GM23338 (cell line): ENCODE measurements around the gene TAF3. TPM values are rescaled to one million over a fixed set of nuclear protein-coding genes. Genes with fewer than 3 reads are reported as not detected.
A peak's percentile ranks its signal among the peaks of the same experiment; 100 is the strongest.

Source experiments
- ATAC-seq: fragments of 200-7000 bp; cut with Tn5 transposase; 3 replicates; pipeline ENCODE4 v1.9.1; 2020
- DNase-seq: peaks from one replicate; pipeline ENCODE4 v3.0.0-alpha.2; 2015; ENCODE audit warnings: low spot score
- H2AFZ ChIP-seq: fragments of 200-600 bp; sonication (generic); 2 replicates; pipeline ENCODE4 v1.8.0; 2016; ENCODE audit warnings: antibody characterized with exemption, mild to moderate bottlenecking, moderate library complexity
- H3F3A ChIP-seq: fragments of 200-600 bp; sonication (generic); replicated peaks from 2 replicates; pipeline ENCODE4 v1.8.0; 2017; ENCODE audit warnings: antibody characterized with exemption, mixed run types, low read depth
- H3K27ac ChIP-seq: fragments of 200-600 bp; sonication (generic); 2 replicates; pipeline ENCODE4 v1.6.1; 2016; ENCODE audit warnings: low read depth
- H3K27me3 ChIP-seq: fragments of 200-600 bp; sonication (generic); 2 replicates; pipeline ENCODE4 v1.8.0; 2016; ENCODE audit warnings: mild to moderate bottlenecking, mixed run types, moderate library complexity; ENCODE audit not compliant: insufficient read depth
- H3K36me3 ChIP-seq: fragments of 200-600 bp; sonication (generic); 2 replicates; pipeline ENCODE4 v1.8.0; 2016; ENCODE audit warnings: mild to moderate bottlenecking; ENCODE audit not compliant: insufficient read depth
- H3K4me1 ChIP-seq: fragments of 200-600 bp; sonication (generic); 2 replicates; pipeline ENCODE4 v1.8.0; 2016; ENCODE audit warnings: mild to moderate bottlenecking, moderate library complexity; ENCODE audit not compliant: insufficient read depth
- H3K4me2 ChIP-seq: fragments of 200-600 bp; sonication (generic); 2 replicates; pipeline ENCODE4 v1.7.1; 2017; ENCODE audit warnings: mixed run types
- H3K4me3 ChIP-seq: fragments of 200-600 bp; sonication (generic); 2 replicates; pipeline ENCODE4 v1.6.1; 2016; ENCODE audit warnings: mixed run types
- H3K79me2 ChIP-seq: fragments of 200-600 bp; sonication (generic); replicated peaks from 2 replicates; pipeline ENCODE4 v1.8.0; 2017; ENCODE audit warnings: mild to moderate bottlenecking; ENCODE audit not compliant: insufficient read depth
- H3K9me2 ChIP-seq: fragments of 200-600 bp; sonication (generic); 2 replicates; pipeline ENCODE4 v1.8.0; 2017; ENCODE audit not compliant: insufficient read depth
- H4K20me1 ChIP-seq: fragments of 200-600 bp; sonication (generic); replicated peaks from 2 replicates; pipeline ENCODE4 v1.8.0; 2017; ENCODE audit warnings: mild to moderate bottlenecking; ENCODE audit not compliant: insufficient read depth
- H3K27ac Mint-ChIP-seq: 2 replicates; pipeline ENCODE4 v1.8.0; 2020; ENCODE audit warnings: inconsistent platforms, mild to moderate bottlenecking, moderate library complexity, mixed read lengths
- H3K27me3 Mint-ChIP-seq: 3 replicates; pipeline ENCODE4 v1.8.0; 2022; ENCODE audit warnings: low read depth, mild to moderate bottlenecking, moderate library complexity, mixed read lengths, inconsistent platforms; ENCODE audit not compliant: insufficient read depth, poor library complexity
- H3K36me3 Mint-ChIP-seq: 3 replicates; pipeline ENCODE4 v1.8.0; 2021; ENCODE audit warnings: low read depth, mild to moderate bottlenecking, inconsistent platforms, moderate library complexity, mixed read lengths
- H3K4me1 Mint-ChIP-seq: 3 replicates; pipeline ENCODE4 v1.8.0; 2020; ENCODE audit warnings: mild to moderate bottlenecking, inconsistent platforms, mixed read lengths
- H3K4me3 Mint-ChIP-seq: 3 replicates; pipeline ENCODE4 v1.8.0; 2021; ENCODE audit warnings: moderate library complexity, mild to moderate bottlenecking, inconsistent platforms, mixed read lengths
- H3K9me3 Mint-ChIP-seq: 3 replicates; pipeline ENCODE4 v1.8.0; 2020; ENCODE audit warnings: moderate library complexity, mild to moderate bottlenecking, inconsistent platforms, mixed read lengths
- CREB1 ChIP-seq: fragments of 250-450 bp; sonication (Bioruptor Pico); IDR thresholded peaks from 2 replicates; pipeline ENCODE4 v1.5.0; 2020; ENCODE audit warnings: low read depth, mild to moderate bottlenecking, moderate library complexity
- CTCF ChIP-seq, 2 experiments: fragments of 200-600 bp in 1 of 2; sonication (generic) in 1 of 2; conservative IDR thresholded peaks; 2 replicates each; pipeline versions ENCODE4 v1.5.1 to v1.6.1; 2016 to 2017; ENCODE audit warnings: antibody characterized with exemption in 2 of 2, low read depth in 2 of 2, mild to moderate bottlenecking in 2 of 2, moderate library complexity in 1 of 2
- EZH2 ChIP-seq: fragments of 200-600 bp; sonication (generic); IDR thresholded peaks from one replicate; pipeline ENCODE4 v1.8.0; 2017; ENCODE audit warnings: antibody characterized with exemption, mild to moderate bottlenecking, low read depth; ENCODE audit not compliant: unreplicated experiment
- EZH2phosphoT487 ChIP-seq: fragments of 200-600 bp; sonication (generic); IDR thresholded peaks from one replicate; pipeline ENCODE4 v1.8.1; 2018; ENCODE audit warnings: antibody characterized with exemption; ENCODE audit not compliant: unreplicated experiment
- JUNB ChIP-seq: IDR thresholded peaks from one replicate; pipeline ENCODE4 v1.6.1; 2016; ENCODE audit warnings: antibody characterized with exemption; ENCODE audit not compliant: unreplicated experiment
- NANOG ChIP-seq: IDR thresholded peaks from 2 replicates; pipeline ENCODE4 v1.6.1; 2016; ENCODE audit warnings: antibody characterized with exemption, borderline replicate concordance
- POLR2AphosphoS5 ChIP-seq: IDR thresholded peaks from 2 replicates; pipeline ENCODE4 v1.6.1; 2016; ENCODE audit warnings: antibody characterized with exemption, low read depth
- STAT1 ChIP-seq: IDR thresholded peaks from one replicate; pipeline ENCODE4 v1.6.1; 2016; ENCODE audit warnings: antibody characterized with exemption; ENCODE audit not compliant: unreplicated experiment
- ZNF114 ChIP-seq: fragments of 250-450 bp; sonication (Bioruptor Pico); IDR thresholded peaks from 2 replicates; pipeline ENCODE4 v1.5.0; 2020; ENCODE audit warnings: mild to moderate bottlenecking, moderate library complexity
- ZNF331 ChIP-seq: fragments of 250-450 bp; sonication (Bioruptor Pico); IDR thresholded peaks from 2 replicates; pipeline ENCODE4 v1.5.0; 2020; ENCODE audit warnings: low read depth, mild to moderate bottlenecking, moderate library complexity
- ZNF462 ChIP-seq: fragments of 250-450 bp; sonication (Bioruptor Pico); IDR thresholded peaks from 2 replicates; pipeline ENCODE4 v1.5.0; 2020; ENCODE audit warnings: mild to moderate bottlenecking, moderate library complexity
- long read RNA-seq: library from polyadenylated mRNA; unstranded; transcript quantifications from one replicate; pipeline ENCODE4 v2.0.0, GENCODE V29; 2020; ENCODE audit not compliant: unreplicated experiment
- polyA plus RNA-seq: library from polyadenylated mRNA; unstranded; fragments of >200 nt; fragmentation: Nextera tagmentation; extraction: Ambion mirVana; gene quantifications from 2 replicates; pipeline ENCODE4 v1.2.1, GENCODE V29; 2016
- total RNA-seq: library from RNA; depleted of rRNA; stranded (reverse); fragments of >200 nt; shearing (Covaris generic); gene quantifications from 2 replicates; pipeline ENCODE4 v1.2.3, GENCODE V29; 2014; rRNA removed
- TF ChIP-seq, protein P1 (sequence below): IDR thresholded peaks from one replicate; pipeline ENCODE4 v1.6.1; 2018; ENCODE audit warnings: antibody characterized with exemption; ENCODE audit not compliant: unreplicated experiment
- TF ChIP-seq, protein P2 (sequence below): IDR thresholded peaks from 2 replicates; pipeline ENCODE4 v1.6.1; 2016; ENCODE audit warnings: antibody characterized with exemption

The TAF3 gene
- total RNA-seq (5.6 and 6.4 TPM in 2 replicates), polyA plus RNA-seq (12.3 and 15.2 TPM in 2 replicates)
- long read RNA-seq, partial matches to known transcripts: 3 of 4 reads
- long read RNA-seq, other reads (novel, unspliced or antisense): 1 of 4 reads

DNA sequence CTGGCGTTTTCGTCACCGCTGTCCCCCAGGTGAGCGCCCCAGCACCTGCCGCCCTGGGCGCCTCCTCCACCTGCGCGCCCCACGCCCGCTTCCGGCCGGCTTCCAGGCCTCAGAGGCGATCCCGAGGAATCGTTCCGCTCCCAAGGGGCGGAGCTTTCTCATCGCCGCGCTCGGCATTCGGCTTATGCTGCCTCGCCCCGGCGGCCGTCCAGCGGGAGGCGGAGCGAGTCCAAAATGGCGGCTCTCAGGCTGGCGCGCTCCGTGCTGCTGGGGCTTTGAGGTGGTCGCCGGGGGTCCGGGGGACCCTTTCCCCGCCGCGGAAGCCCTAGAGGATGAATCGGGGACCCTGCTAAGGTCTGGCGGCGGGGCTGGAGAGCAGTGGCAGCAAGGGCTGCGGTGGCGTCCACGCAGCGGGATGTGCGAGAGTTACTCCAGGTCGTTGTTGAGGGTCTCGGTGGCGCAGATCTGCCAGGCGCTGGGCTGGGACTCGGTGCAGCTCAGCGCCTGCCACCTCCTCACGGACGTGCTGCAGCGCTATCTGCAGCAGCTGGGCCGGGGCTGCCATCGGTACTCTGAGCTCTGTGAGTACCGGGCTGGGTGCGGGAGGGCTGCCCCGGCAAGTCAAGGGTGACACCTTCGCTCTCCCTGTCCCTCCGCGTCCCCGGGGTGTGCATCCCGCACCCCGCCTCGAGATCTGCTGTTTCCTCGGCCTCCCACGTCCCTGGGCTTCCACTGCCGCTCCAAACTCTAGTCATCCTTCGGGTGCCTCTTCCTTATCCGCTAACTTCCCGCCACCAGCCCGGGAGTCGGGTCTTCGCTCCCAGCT lies at the start of gene TAF3:
Gene TAF3 (plus strand): TSS at position 211 of the 826 bp plus-strand sequence. CDS start 205 bp downstream, at position 416.
- peaks cover 49% of the 10 kb centered on the region for H3K79me2 ChIP-seq
- Mint-ChIP-seq H3K4me1 (peaks cover 16% of the 10 kb centered on the region), H3K36me3 (peaks cover 4% of the 10 kb centered on the region; the same call in 1 of the 3 replicates), H3K27me3 (peaks cover 12% of the 10 kb centered on the region), H3K9me3 (no peaks in the 10 kb centered on the region), H3K4me3 (peak within 1 kb of the TSS; percentile 92), H3K27ac (peak within 1 kb of the TSS; percentile 96)
- H3F3A ChIP-seq: no peaks in the 10 kb centered on the region
- peak; percentile 99 for DNase-seq
- H3K27ac ChIP-seq: peak within 1 kb of the TSS; percentile 53; the same call in 1 of the 2 replicates
- peak within 1 kb of the TSS; percentile 91 for H2AFZ ChIP-seq
- H4K20me1 ChIP-seq: peaks cover 17% of the 10 kb centered on the region
- no peaks in the 10 kb centered on the region for H3K36me3 ChIP-seq
- no peaks in the 10 kb centered on the region for H3K9me2 ChIP-seq
- H3K4me2 ChIP-seq: peak within 1 kb of the TSS; percentile 97
- H3K4me3 ChIP-seq: peak within 1 kb of the TSS; percentile 76
- no peaks in the 10 kb centered on the region for H3K27me3 ChIP-seq
- TF ChIP-seq ZNF114 (CRISPR knock-in tag) (no peak), EZH2 (no peak), EZH2phosphoT487 (no peak), ZNF462 (CRISPR knock-in tag) (no peak), POLR2AphosphoS5 (peak; percentile 97), NANOG (no peak), ZNF331 (no peak), JUNB (no peak), STAT1 (no peak), CREB1 (peak; percentile 50; the same call in 1 of the 2 replicates), CTCF (conservative IDR thresholded peaks at IDR 0.05; ENCODE audit: low read depth in 2 of 2) (no peak)
- TF ChIP-seq, protein P1, sequence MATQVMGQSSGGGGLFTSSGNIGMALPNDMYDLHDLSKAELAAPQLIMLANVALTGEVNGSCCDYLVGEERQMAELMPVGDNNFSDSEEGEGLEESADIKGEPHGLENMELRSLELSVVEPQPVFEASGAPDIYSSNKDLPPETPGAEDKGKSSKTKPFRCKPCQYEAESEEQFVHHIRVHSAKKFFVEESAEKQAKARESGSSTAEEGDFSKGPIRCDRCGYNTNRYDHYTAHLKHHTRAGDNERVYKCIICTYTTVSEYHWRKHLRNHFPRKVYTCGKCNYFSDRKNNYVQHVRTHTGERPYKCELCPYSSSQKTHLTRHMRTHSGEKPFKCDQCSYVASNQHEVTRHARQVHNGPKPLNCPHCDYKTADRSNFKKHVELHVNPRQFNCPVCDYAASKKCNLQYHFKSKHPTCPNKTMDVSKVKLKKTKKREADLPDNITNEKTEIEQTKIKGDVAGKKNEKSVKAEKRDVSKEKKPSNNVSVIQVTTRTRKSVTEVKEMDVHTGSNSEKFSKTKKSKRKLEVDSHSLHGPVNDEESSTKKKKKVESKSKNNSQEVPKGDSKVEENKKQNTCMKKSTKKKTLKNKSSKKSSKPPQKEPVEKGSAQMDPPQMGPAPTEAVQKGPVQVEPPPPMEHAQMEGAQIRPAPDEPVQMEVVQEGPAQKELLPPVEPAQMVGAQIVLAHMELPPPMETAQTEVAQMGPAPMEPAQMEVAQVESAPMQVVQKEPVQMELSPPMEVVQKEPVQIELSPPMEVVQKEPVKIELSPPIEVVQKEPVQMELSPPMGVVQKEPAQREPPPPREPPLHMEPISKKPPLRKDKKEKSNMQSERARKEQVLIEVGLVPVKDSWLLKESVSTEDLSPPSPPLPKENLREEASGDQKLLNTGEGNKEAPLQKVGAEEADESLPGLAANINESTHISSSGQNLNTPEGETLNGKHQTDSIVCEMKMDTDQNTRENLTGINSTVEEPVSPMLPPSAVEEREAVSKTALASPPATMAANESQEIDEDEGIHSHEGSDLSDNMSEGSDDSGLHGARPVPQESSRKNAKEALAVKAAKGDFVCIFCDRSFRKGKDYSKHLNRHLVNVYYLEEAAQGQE: no peak
- TF ChIP-seq, protein P2, sequence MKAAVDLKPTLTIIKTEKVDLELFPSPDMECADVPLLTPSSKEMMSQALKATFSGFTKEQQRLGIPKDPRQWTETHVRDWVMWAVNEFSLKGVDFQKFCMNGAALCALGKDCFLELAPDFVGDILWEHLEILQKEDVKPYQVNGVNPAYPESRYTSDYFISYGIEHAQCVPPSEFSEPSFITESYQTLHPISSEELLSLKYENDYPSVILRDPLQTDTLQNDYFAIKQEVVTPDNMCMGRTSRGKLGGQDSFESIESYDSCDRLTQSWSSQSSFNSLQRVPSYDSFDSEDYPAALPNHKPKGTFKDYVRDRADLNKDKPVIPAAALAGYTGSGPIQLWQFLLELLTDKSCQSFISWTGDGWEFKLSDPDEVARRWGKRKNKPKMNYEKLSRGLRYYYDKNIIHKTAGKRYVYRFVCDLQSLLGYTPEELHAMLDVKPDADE: peak; percentile 94
- H3K4me1 ChIP-seq: peaks cover 14% of the 10 kb centered on the region; the same call in 1 of the 2 replicates
- ATAC-seq: peak; percentile 90
